ENCODE data around the gene ALK.

Gene ALK

DNA sequence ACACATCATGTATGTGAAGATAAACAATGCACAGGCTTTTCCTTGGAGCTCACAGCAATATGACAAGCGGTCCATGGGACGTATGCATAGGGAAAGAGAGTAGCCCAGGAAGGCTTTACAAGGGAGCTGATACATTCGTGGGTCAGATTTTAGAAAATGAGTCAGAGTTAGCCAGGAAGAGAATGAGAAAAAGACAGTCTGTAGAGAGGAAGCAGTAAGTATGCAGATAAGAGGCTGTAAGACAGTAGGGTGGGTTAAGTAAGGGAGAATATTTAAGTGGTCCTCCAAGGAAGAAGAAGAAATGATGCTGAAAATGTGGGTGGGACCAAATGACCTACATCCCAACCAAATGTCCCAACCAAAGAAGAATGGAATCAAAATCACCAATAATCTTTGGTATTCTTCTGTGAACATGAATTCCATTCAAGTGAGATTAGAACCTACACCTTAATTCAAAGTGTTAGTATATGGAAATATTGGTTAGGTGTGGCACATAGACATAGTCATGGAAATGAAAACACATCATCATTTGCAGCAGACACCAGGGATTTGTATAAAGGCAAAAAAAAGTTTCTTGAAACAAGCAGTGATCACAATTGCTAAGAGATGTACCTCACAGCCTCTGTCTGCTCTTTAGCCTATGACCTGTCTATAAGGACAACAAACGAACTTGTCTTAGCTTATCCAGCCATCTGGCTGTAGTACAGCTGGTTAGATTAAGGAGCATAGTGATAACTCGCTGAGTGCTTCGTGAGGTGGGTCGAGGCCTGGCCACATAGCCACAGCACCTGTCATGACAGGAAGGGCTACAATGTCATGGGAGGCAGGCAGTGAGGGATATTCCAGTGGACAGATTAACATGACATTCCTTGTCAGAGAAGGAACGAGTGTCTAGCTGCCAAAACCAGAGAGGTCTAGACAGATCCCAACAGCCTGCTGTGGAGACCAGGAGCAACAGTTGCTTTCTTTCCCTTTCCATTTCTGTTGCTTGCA lies 133.6 kb downstream of the ALK start:
- DNase-seq, result no peak

DNA sequence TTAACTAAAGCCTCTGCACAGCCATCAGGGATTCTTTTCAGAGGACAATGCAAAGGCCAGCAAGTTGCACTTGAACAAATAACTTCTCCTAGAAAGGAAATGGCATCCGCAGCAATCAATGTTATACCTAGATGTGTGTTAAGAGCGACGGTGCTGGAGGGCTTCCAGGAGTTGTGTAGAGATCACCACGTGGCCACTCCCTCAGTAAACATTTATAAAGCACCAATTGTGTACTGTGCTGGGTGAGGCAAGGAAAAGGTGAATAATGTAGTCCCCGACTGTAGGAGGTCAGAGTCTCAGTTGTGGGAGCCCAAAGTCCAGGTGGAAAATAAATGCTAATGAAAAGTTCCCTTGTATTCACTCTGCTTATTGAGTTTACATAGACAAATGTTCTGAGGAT lies 135.0 kb downstream of the ALK start:
- no peak for DNase-seq

DNA sequence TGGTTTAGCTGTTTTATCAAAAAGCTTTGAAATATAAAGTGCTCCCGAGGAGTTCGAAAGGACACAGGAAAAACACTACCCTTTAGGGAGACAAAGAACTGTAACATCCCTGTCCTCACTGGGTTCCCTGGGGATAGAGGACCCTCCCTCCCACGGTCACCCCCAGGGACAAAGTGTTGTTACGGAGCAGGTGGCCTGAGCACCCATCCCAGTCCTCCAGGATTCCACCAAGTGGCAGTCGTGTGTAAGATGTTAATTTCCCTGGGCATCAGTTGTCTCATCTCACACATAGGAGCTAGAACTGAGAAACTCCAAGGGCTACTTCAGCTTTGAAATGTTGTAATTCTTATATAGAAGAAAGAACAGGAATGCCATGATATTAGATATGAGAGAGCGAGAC lies 137.7 kb downstream of the ALK start:
- no peak for DNase-seq

- DNase-seq, result no peak
Measured at GRCh38 chr2:29782549-29783458, 138.6 kb downstream of the ALK start.

- no peak for DNase-seq
Measured at GRCh38 chr2:29782087-29782486, 139.3 kb downstream of the ALK start.

DNA sequence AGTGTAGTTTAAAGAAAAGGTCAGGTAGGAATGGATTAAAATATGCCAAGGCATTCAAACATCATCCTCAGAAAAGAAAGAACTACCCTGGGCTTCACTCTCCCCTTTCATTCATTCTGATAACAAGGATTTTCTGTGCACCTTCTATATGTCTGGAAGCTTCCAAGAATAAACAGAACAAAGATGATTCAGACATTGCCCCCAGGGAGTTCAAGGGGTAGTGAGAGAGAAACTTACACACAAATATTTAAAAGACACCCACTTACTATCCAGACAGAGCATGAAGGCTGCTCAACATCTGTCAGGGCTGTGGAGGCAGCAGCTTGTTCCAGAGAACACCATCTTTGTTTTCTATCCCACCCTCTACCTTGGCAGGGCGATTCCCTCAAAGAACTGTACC lies 140.5 kb downstream of the ALK start:
- no peak for DNase-seq

- DNase-seq, result no peak
Measured at GRCh38 chr2:29777161-29777560, 144.2 kb downstream of the ALK start.

- no peak for DNase-seq
Measured at GRCh38 chr2:29776406-29776805, 145.0 kb downstream of the ALK start.

DNA sequence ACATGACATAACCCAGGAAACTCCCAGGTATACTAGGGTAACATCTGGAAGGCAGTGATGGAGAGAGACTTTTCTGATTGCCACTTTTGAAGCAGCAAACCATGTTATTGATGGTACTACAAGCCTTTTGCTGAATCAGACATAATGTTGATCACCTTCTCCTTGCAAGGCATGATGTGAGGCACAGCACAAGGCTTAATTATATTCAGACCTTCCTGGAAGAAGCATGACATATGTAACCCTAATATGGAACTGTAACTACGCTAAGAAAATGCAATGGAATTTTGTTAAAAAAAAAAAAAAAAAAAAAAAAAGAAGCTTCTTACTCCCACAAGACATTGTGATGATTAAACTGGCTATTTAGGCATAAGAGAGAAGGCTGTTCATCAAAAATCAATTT lies 145.4 kb downstream of the ALK start:
- no peak for DNase-seq

- no peak for DNase-seq
Measured at GRCh38 chr2:29774624-29775023, 146.8 kb downstream of the ALK start.

GRCh38 chr2:29770846-29771245 lies 150.5 kb downstream of the ALK start:
- no peak for DNase-seq

DNA sequence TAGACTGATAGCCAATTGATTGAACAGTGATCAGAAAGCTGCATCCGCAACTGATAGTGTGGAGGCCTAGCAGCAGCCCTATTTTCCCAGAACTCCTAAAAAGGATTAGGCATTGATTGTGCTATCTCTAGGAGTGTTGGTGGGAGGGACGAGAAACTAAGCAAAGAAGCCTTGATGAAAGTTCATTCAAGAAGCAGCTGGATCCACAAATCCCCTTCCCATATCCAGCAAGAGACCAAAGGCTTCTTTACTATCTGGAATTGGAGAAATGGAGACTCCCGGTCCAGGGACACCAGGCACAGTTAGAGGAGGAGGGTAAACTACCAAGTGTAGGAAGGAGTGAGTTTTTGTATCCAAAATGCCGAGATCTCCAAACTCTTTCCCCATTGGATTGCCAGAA lies 151.5 kb downstream of the ALK start:
- DNase-seq, result no peak

DNA sequence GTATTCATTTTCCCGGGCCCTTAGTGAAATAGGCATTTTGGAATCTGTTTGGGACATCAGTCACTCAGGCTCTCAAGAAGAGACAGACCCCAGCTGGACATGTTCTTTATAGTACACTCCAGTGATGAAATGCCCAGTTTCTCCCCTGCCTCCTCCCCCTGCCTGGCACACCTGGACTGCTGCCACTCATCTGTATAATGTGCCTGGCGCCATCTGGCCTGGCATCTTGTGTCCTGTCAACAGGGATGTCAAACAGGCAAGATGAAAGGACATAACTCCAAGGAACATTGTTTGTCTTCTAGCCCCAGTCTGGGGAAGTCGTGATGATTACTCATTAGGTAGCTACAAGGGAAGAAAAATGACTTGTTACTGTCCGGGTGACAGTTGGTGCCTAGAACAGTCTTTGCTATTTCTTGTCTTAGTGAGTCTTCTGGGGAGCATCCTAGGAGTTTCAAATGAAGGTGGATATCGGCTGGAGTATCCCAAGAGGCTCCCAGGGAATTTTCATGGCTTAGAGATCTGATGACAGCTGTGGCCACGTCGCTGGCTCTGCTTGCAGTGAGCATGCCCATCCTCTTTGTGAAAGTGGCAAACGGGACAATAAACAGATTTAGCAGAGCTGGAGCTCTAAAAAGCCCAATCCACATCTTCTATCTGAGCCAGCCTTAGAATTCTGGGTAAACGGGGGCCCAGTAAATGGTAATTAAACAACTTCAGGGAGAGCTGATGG lies 153.6 kb downstream of the ALK start:
- DNase-seq, result no peak

- no peak for DNase-seq
Measured at GRCh38 chr2:29766191-29766590, 155.2 kb downstream of the ALK start.

DNA sequence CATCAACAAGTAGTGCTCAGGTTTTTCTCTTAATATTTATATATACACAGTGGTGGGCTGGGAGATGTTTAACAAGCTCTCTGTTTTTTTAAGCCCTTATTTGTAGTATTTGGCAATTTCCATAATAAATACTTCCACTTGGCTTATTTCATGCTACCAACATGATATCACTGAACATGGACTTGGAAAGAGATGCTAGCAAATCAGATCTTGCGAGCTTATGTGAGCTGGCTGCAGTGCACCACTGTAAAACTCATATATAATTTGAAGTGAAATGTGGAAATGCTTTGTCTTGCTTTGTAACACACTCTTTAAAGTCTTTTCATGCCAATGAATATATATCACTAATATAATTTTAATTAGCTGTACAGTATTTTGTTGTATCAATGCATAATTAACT lies 155.7 kb downstream of the ALK start:
- no peak for DNase-seq

- no peak for DNase-seq
Measured at GRCh38 chr2:29763371-29763770, 158.0 kb downstream of the ALK start.

GRCh38 chr2:29762239-29762638 lies 159.1 kb downstream of the ALK start:
- DNase-seq, result no peak

DNA sequence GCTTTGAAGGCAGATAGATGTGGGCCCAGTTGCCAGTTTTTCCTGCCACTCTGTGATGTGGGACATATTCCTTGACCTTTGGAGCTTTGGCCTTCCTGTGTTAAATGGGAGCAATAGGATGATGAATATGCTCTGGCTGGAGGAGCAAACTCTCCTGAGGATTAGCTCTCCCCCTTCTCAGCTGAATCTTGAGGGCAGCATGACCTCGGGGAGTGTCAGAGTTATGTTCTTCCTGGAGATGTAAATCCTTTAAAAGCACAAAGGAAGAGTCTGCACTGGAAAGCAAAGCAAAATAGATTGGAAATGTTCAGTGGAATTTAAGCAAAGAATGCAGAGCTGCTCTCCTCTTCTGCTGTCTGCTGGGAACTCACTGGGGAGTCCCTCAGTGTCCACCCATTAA lies 160.1 kb downstream of the ALK start:
- no peak for DNase-seq

DNA sequence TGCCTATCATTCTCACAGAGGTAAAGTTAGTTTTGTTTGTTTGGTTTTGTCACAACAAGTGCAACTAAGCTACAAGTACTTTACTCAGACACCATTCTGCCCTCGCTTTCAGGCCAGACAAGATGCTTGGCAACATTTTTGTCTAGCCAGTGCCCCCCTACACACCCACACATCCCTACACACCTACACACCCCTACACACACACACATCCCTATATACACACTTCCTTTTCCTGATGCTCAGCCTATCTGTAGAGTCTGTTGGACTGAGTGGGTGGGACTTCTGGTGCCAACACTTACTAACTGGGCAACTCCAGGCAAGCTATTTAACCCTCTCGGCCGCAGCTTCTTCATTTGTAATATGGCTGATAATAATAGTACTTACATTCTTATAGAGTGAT lies 161.4 kb downstream of the ALK start:
- DNase-seq, result no peak

GRCh38 chr2:29759360-29759759 lies 162.0 kb downstream of the ALK start:
- DNase-seq, result no peak

DNA sequence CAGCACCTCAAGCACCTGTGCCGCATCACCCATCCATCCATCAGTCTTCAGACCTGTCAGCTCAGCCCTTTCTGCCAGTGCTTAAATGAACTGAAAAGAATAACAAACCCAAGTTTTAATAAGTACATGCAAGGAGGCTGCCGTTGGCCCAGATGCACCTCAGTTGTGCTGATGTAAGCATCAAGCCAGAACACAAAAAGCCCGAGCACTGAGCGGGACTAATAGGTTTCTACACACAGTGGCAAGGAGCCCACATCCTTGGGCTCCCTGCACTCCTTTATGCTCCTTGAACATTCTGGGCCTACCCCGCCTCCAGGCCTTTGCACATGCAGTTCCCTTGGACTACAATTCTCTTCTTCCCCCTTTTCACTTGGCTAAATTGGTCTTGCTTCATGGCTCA lies 165.6 kb downstream of the ALK start:
- DNase-seq, result no peak

DNA sequence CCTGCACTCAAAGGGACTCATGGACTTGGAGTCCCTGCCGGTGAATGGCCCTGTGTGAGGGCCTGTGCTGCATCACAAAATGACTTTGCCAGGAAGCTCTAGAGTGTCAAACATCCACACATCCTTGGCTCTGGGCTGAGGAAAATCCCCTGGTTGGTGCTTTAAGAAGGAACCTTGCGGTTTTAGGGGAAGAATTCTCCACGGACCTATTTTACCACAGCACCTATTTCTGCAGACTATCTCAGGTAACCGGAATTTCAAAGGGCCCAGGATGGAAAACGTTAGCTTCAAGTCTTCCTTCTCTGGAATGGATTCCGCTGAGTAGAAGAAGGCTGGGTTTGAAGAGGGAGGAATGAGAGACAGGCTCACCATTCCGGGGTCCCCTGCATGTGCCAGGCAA lies 166.2 kb downstream of the ALK start:
- DNase-seq, result no peak
